ENCODE data around the gene GPRC5B.
A peak's percentile ranks its signal among the peaks of the same experiment; 100 is the strongest.

The GPRC5B gene

GRCh38 chr16:19883966-19884485 is 622 bp downstream of the GPRC5B start:
- Mint-ChIP-seq H3K9me3 (no peaks in the 10 kb centered on the region), H3K36me3 (ENCODE audit: low read depth) (no peaks in the 10 kb centered on the region), H3K27me3 (peaks cover 27% of the 10 kb centered on the region), H3K4me1 (ENCODE audit: low read depth) (peaks cover 26% of the 10 kb centered on the region), H3K4me3 (peak overlapping the region; percentile 52), H3K27ac (no peak overlapping the region)

- Mint-ChIP-seq H3K9me3 (no peaks in the 10 kb centered on the region), H3K27me3 (peaks cover 27% of the 10 kb centered on the region), H3K4me1 (ENCODE audit: low read depth) (peaks cover 21% of the 10 kb centered on the region), H3K36me3 (ENCODE audit: low read depth) (no peaks in the 10 kb centered on the region), H3K27ac (no peak overlapping the region), H3K4me3 (no peak overlapping the region)
Observed at GRCh38 chr16:19883296-19883965, 1.2 kb downstream of the GPRC5B start.

- H3K27me3 Mint-ChIP-seq, result peaks cover 27% of the 10 kb centered on the region
Observed at GRCh38 chr16:19882646-19883045, 2.0 kb downstream of the GPRC5B start.

GRCh38 chr16:19882186-19882585 is 2.5 kb downstream of the GPRC5B start:
- no peaks in the 10 kb centered on the region for H3K36me3 Mint-ChIP-seq (ENCODE audit: low read depth)
- no peak overlapping the region for H3K4me3 Mint-ChIP-seq
- peaks cover 27% of the 10 kb centered on the region for H3K27me3 Mint-ChIP-seq
- H3K27ac Mint-ChIP-seq, result no peak overlapping the region
- H3K9me3 Mint-ChIP-seq, result no peaks in the 10 kb centered on the region
- peaks cover 21% of the 10 kb centered on the region for H3K4me1 Mint-ChIP-seq (ENCODE audit: low read depth)

More at GRCh38 chr16:19882646-19883045, 2.0 kb downstream of the GPRC5B start:
- H3K9me3 Mint-ChIP-seq, result no peaks in the 10 kb centered on the region
- H3K4me1 Mint-ChIP-seq (ENCODE audit: low read depth), result peaks cover 21% of the 10 kb centered on the region
- no peaks in the 10 kb centered on the region for H3K36me3 Mint-ChIP-seq (ENCODE audit: low read depth)
- peak overlapping the region; percentile 12 for H3K4me3 Mint-ChIP-seq
- H3K27ac Mint-ChIP-seq, result no peak overlapping the region

GRCh38 chr16:19881783-19882182 is 2.9 kb downstream of the GPRC5B start:
- H3K9me3 Mint-ChIP-seq, result no peaks in the 10 kb centered on the region
- no peaks in the 10 kb centered on the region for H3K36me3 Mint-ChIP-seq (ENCODE audit: low read depth)
- H3K4me3 Mint-ChIP-seq, result no peak overlapping the region
- no peak overlapping the region for H3K27ac Mint-ChIP-seq
- H3K27me3 Mint-ChIP-seq, result peaks cover 27% of the 10 kb centered on the region
- H3K4me1 Mint-ChIP-seq (ENCODE audit: low read depth), result peaks cover 21% of the 10 kb centered on the region

- H3K4me1 Mint-ChIP-seq (ENCODE audit: low read depth), result peaks cover 15% of the 10 kb centered on the region
- H3K27ac Mint-ChIP-seq, result no peak overlapping the region
- no peaks in the 10 kb centered on the region for H3K36me3 Mint-ChIP-seq (ENCODE audit: low read depth)
- H3K9me3 Mint-ChIP-seq, result no peaks in the 10 kb centered on the region
- H3K4me3 Mint-ChIP-seq, result no peak overlapping the region
- peaks cover 25% of the 10 kb centered on the region for H3K27me3 Mint-ChIP-seq
Observed at GRCh38 chr16:19881028-19881427, 3.6 kb downstream of the GPRC5B start.

- no peaks in the 10 kb centered on the region for H3K36me3 Mint-ChIP-seq (ENCODE audit: low read depth)
- peaks cover 3% of the 10 kb centered on the region for H3K4me1 Mint-ChIP-seq (ENCODE audit: low read depth)
- H3K27me3 Mint-ChIP-seq, result peaks cover 14% of the 10 kb centered on the region
- H3K4me3 Mint-ChIP-seq, result no peak overlapping the region
- no peaks in the 10 kb centered on the region for H3K9me3 Mint-ChIP-seq
- no peak overlapping the region for H3K27ac Mint-ChIP-seq
Observed at GRCh38 chr16:19879241-19879792, 5.3 kb downstream of the GPRC5B start.

GRCh38 chr16:19878757-19879156 is 5.9 kb downstream of the GPRC5B start:
- no peak overlapping the region for H3K4me3 Mint-ChIP-seq
- H3K27me3 Mint-ChIP-seq, result peaks cover 14% of the 10 kb centered on the region
- no peaks in the 10 kb centered on the region for H3K36me3 Mint-ChIP-seq (ENCODE audit: low read depth)
- peaks cover 3% of the 10 kb centered on the region for H3K4me1 Mint-ChIP-seq (ENCODE audit: low read depth)
- H3K27ac Mint-ChIP-seq, result no peak overlapping the region
- H3K9me3 Mint-ChIP-seq, result no peaks in the 10 kb centered on the region

- no peak overlapping the region for H3K27ac Mint-ChIP-seq
- H3K9me3 Mint-ChIP-seq, result no peaks in the 10 kb centered on the region
- H3K36me3 Mint-ChIP-seq (ENCODE audit: low read depth), result no peaks in the 10 kb centered on the region
- H3K27me3 Mint-ChIP-seq, result no peaks in the 10 kb centered on the region
- no peak overlapping the region for H3K4me3 Mint-ChIP-seq
- H3K4me1 Mint-ChIP-seq (ENCODE audit: low read depth), result no peaks in the 10 kb centered on the region
Observed at GRCh38 chr16:19876501-19877059, 8.1 kb downstream of the GPRC5B start.

GRCh38 chr16:19875900-19876299 is 8.7 kb downstream of the GPRC5B start:
- no peaks in the 10 kb centered on the region for H3K36me3 Mint-ChIP-seq (ENCODE audit: low read depth)
- no peaks in the 10 kb centered on the region for H3K27me3 Mint-ChIP-seq
- no peak overlapping the region for H3K4me3 Mint-ChIP-seq
- H3K4me1 Mint-ChIP-seq (ENCODE audit: low read depth), result no peaks in the 10 kb centered on the region
- H3K9me3 Mint-ChIP-seq, result no peaks in the 10 kb centered on the region
- H3K27ac Mint-ChIP-seq, result no peak overlapping the region

- Mint-ChIP-seq H3K9me3 (no peaks in the 10 kb centered on the region), H3K4me1 (ENCODE audit: low read depth) (no peaks in the 10 kb centered on the region), H3K4me3 (no peak overlapping the region), H3K36me3 (ENCODE audit: low read depth) (no peaks in the 10 kb centered on the region), H3K27me3 (no peaks in the 10 kb centered on the region), H3K27ac (no peak overlapping the region)
Observed at GRCh38 chr16:19874851-19875546, 9.6 kb downstream of the GPRC5B start.

GRCh38 chr16:19874026-19874425 is 10.6 kb downstream of the GPRC5B start:
- H3K27me3 Mint-ChIP-seq, result no peaks in the 10 kb centered on the region
- no peaks in the 10 kb centered on the region for H3K9me3 Mint-ChIP-seq
- H3K36me3 Mint-ChIP-seq (ENCODE audit: low read depth), result no peaks in the 10 kb centered on the region
- H3K4me1 Mint-ChIP-seq (ENCODE audit: low read depth), result no peaks in the 10 kb centered on the region
- no peak overlapping the region for H3K27ac Mint-ChIP-seq
- H3K4me3 Mint-ChIP-seq, result no peak overlapping the region

GRCh38 chr16:19872935-19873334 is 11.7 kb downstream of the GPRC5B start:
- Mint-ChIP-seq H3K36me3 (ENCODE audit: low read depth) (no peaks in the 10 kb centered on the region), H3K4me1 (ENCODE audit: low read depth) (no peaks in the 10 kb centered on the region), H3K27ac (no peak overlapping the region)

GRCh38 chr16:19872179-19872863 is 12.3 kb downstream of the GPRC5B start:
- Mint-ChIP-seq H3K4me1 (ENCODE audit: low read depth) (no peaks in the 10 kb centered on the region), H3K9me3 (no peaks in the 10 kb centered on the region), H3K36me3 (ENCODE audit: low read depth) (no peaks in the 10 kb centered on the region), H3K27ac (no peak overlapping the region), H3K4me3 (no peak overlapping the region), H3K27me3 (no peaks in the 10 kb centered on the region)

More at GRCh38 chr16:19872935-19873334, 11.7 kb downstream of the GPRC5B start:
- Mint-ChIP-seq H3K9me3 (no peaks in the 10 kb centered on the region), H3K27me3 (no peaks in the 10 kb centered on the region), H3K4me3 (no peak overlapping the region)
